GM21619 (cell line): Measurements from ENCODE around the gene MARCHF2.
"Not testable (repeated sequence)": the region's sequence is repeated elsewhere in the genome, so short reads cannot be mapped to it uniquely, and the experiment has no call there.

Source experiments
- ATAC-seq: cut with Tn5 transposase; IDR thresholded peaks from one replicate; pipeline ENCODE4 v1.9.1; 2021; ENCODE audit not compliant: unreplicated experiment

Gene MARCHF2

GRCh38 chr19:8404391-8405151 is 8.5 kb upstream of the MARCHF2 start:
- no peak for ATAC-seq

GRCh38 chr19:8410718-8411117 is 2.4 kb upstream of the MARCHF2 start:
- ATAC-seq, result not testable (repeated sequence)

- ATAC-seq, result no peak
These were observed 507 bp downstream of the MARCHF2 start for GRCh38 chr19:8413629-8413995.

- no peak for ATAC-seq
These were observed 3.7 kb downstream of the MARCHF2 start for GRCh38 chr19:8416796-8417195.

- no peak for ATAC-seq
These were observed 8.7 kb downstream of the MARCHF2 start for GRCh38 chr19:8421484-8422461.

- no peak for ATAC-seq
These were observed 10.7 kb downstream of the MARCHF2 start for GRCh38 chr19:8423817-8424223.

GRCh38 chr19:8425331-8425730 is 12.2 kb downstream of the MARCHF2 start:
- not testable (repeated sequence) for ATAC-seq

- no peak for ATAC-seq
These were observed 13.2 kb downstream of the MARCHF2 start for GRCh38 chr19:8426283-8426682.

GRCh38 chr19:8429044-8429443 is 15.9 kb downstream of the MARCHF2 start:
- no peak for ATAC-seq

GRCh38 chr19:8429826-8430225 is 16.7 kb downstream of the MARCHF2 start:
- no peak for ATAC-seq

- no peak for ATAC-seq
These were observed 17.5 kb downstream of the MARCHF2 start for GRCh38 chr19:8430650-8431049.

- ATAC-seq, result no peak
These were observed 25.1 kb downstream of the MARCHF2 start for GRCh38 chr19:8438236-8438635.

- ATAC-seq, result no peak
These were observed 28.8 kb downstream of the MARCHF2 start for GRCh38 chr19:8441725-8442544.

- not testable (repeated sequence) for ATAC-seq
These were observed 31.1 kb downstream of the MARCHF2 start for GRCh38 chr19:8444140-8444676.

- peak; percentile 65 for ATAC-seq
These were observed 31.8 kb downstream of the MARCHF2 start, which contains the start of gene HNRNPM for GRCh38 chr19:8444677-8445487. HNRNPM (plus strand) TSS chr19:8444975; CDS start chr19:8444999, 24 bp downstream.

GRCh38 chr19:8445488-8446001 is 32.4 kb downstream of the MARCHF2 start:
- peak; percentile 21 for ATAC-seq

- ATAC-seq, result no peak
These were observed 33.1 kb downstream of the MARCHF2 start for GRCh38 chr19:8446061-8446709.

GRCh38 chr19:8449830-8450229 is 36.7 kb downstream of the MARCHF2 start:
- no peak for ATAC-seq

GRCh38 chr19:8451377-8451776 is 38.3 kb downstream of the MARCHF2 start:
- no peak for ATAC-seq
